Karpas-422 (cell line): ENCODE measurements around the gene L1CAM. TPM values are rescaled to one million over a fixed set of nuclear protein-coding genes. Genes with fewer than 3 reads are reported as not detected.

ENCODE experiments used
- DNase-seq: peaks from one replicate; pipeline ENCODE4 v3.0.0-alpha.2; 2015
- H2AFZ ChIP-seq: fragments of 200-600 bp; sonication (generic); 2 replicates; pipeline ENCODE4 v1.6.1; 2014; ENCODE audit warnings: antibody characterized with exemption, low read length, mixed read lengths
- H3K27ac ChIP-seq: fragments of 200-600 bp; sonication (generic); 2 replicates; pipeline ENCODE4 v1.5.1; 2014; ENCODE audit warnings: mild to moderate bottlenecking, low read length, moderate library complexity
- H3K27me3 ChIP-seq: fragments of 200-600 bp; sonication (generic); 2 replicates; pipeline ENCODE4 v1.6.1; 2014; ENCODE audit warnings: low read length, mixed read lengths
- H3K36me3 ChIP-seq: fragments of 200-600 bp; sonication (generic); 2 replicates; pipeline ENCODE4 v1.6.1; 2014; ENCODE audit warnings: low read length, mixed read lengths; ENCODE audit not compliant: insufficient read depth
- H3K4me1 ChIP-seq: fragments of 200-600 bp; sonication (generic); 2 replicates; pipeline ENCODE4 v1.6.1; 2014; ENCODE audit warnings: mild to moderate bottlenecking, low read length, mixed read lengths
- H3K4me2 ChIP-seq: fragments of 200-600 bp; sonication (generic); 2 replicates; pipeline ENCODE4 v1.6.1; 2014; ENCODE audit warnings: low read length, low read depth, mild to moderate bottlenecking; ENCODE audit not compliant: poor library complexity, severe bottlenecking
- H3K4me3 ChIP-seq: fragments of 200-600 bp; sonication (generic); 2 replicates; pipeline ENCODE4 v1.5.1; 2014; ENCODE audit warnings: mild to moderate bottlenecking, antibody characterized with exemption, low read length, mixed read lengths
- H3K79me2 ChIP-seq: fragments of 200-600 bp; sonication (generic); 2 replicates; pipeline ENCODE4 v1.6.1; 2014; ENCODE audit warnings: mild to moderate bottlenecking, low read length, mixed read lengths
- H3K9ac ChIP-seq: fragments of 200-600 bp; sonication (generic); 2 replicates; pipeline ENCODE4 v1.6.0; 2014; ENCODE audit warnings: low read length
- H3K9me2 ChIP-seq: fragments of 200-600 bp; sonication (generic), shearing (Covaris generic); replicated peaks from 2 replicates; pipeline ENCODE4 v1.6.0; 2014; ENCODE audit warnings: mild to moderate bottlenecking, low read length, moderate library complexity; ENCODE audit not compliant: insufficient read depth
- H3K9me3 ChIP-seq: fragments of 300-700, 200-600 bp; sonication (generic); 2 replicates; pipeline ENCODE4 v1.6.1; 2014; ENCODE audit warnings: low read length, mixed read lengths
- H4K20me1 ChIP-seq: fragments of 200-600 bp; sonication (generic); 2 replicates; pipeline ENCODE4 v1.6.1; 2014; ENCODE audit warnings: mild to moderate bottlenecking, antibody characterized with exemption, low read length, low read depth; ENCODE audit not compliant: insufficient read depth
- total RNA-seq: library from RNA; depleted of rRNA; stranded (reverse); fragments of >200 nt; shearing (Covaris generic); gene quantifications from 2 replicates; pipeline ENCODE4 v1.2.3, GENCODE V29; 2014; ENCODE audit warnings: low replicate concordance

L1CAM gene
- total RNA-seq, 1 experiment from 2014 or later, result not detected

DNA sequence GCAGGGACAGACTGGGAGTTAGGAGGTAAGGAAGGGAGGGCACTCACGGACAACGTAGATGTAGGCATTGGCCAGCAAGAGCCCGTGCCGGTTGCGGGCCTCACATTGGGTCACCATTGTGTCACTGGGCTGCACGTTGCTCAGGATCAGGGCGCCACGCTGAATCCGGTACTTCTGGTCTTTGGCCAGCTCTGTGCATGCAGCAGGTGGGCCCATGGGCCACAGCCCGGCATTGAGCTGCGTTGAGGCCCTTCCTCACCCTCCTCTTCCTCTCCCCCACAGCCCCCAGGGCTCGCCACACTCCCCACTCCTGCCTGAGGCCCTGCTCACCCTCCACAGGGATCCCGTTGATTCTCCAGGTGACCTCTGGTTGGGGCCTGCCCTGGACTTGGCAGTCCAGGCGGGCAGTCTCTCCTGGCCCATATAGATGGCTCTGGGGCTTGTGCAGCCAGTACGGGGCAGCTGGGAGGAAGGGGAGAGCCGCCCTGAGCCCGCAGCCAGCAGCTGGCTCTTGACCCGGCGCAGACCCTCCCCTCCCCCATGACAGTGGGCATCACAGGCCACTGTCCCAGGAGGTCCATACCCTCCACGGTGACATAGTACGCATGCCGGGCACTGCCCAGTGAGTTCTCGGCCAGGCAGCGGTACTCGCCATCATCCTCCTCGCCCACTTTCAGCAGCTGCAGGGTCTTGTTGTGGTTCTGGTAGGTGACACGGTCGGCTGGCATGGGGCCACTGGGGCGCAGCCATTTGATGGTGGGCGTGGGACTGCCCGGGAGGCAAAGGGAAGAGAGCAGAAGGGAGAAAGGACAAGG, 16.3 kb downstream of the L1CAM start:
- H3K79me2 ChIP-seq, result no peaks in the 10 kb centered on the region
- H3K27me3 ChIP-seq, result no peaks in the 10 kb centered on the region
- no peaks in the 10 kb centered on the region for H4K20me1 ChIP-seq
- H3K9me3 ChIP-seq, result no peaks in the 10 kb centered on the region
- no peak overlapping the region for H3K4me2 ChIP-seq
- H3K4me1 ChIP-seq, result no peaks in the 10 kb centered on the region
- no peaks in the 10 kb centered on the region for H3K36me3 ChIP-seq
- DNase-seq, result no peak
- H3K4me3 ChIP-seq, result no peak overlapping the region
- H3K9me2 ChIP-seq, result no peaks in the 10 kb centered on the region
- H3K9ac ChIP-seq, result no peak overlapping the region
- H3K27ac ChIP-seq, result no peak overlapping the region
- H2AFZ ChIP-seq, result no peak overlapping the region

DNA sequence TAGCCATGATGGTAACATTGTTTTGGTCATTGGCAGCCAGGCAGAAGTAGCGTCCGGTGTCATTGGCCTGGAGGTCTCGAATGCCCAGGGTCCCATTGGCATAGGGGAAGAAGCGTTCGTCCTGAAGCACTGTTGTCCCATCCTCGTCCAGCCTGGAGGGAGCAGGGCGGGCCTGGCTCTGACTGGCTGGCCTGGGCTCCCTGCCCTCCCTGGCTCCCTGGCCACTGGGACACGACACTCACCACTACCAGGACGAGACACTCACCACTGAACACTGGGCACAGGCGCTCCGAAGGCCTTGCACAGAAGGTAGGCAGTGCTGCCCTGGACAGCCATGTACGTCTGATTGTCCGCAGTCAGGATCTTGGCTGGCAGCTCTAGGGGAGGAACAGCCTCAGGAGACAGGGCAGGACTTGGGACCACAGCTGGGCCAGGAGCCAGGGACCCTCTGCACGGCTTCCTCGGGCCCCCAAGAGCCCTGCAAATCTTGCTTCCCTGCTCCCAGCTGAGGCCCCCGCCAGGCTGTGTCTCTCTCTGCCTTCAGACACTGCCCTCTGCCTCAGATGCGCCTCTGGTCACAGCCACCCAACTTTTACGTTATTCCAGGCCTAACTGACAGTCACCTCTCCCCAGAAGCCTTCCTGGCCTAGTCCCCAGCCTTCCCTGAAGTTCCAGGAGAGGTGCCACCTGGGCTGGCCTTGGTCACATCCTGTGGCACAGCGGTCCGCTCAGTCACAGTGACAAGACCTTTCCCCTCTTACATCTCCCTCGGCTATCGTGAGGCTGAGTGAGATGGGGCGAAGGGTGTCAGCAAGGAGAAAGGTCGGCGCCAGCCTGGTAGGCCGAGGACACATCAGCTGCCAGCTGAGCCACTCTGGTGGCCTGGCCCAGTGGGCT, 17.1 kb downstream of the L1CAM start:
- no peak for DNase-seq
- no peaks in the 10 kb centered on the region for H3K79me2 ChIP-seq
- no peaks in the 10 kb centered on the region for H3K9me3 ChIP-seq
- no peaks in the 10 kb centered on the region for H3K27me3 ChIP-seq
- H3K4me3 ChIP-seq, result no peak overlapping the region
- H3K36me3 ChIP-seq, result no peaks in the 10 kb centered on the region
- H3K9ac ChIP-seq, result no peak overlapping the region
- H3K4me1 ChIP-seq, result no peaks in the 10 kb centered on the region
- H3K27ac ChIP-seq, result no peak overlapping the region
- H4K20me1 ChIP-seq, result no peaks in the 10 kb centered on the region
- no peak overlapping the region for H3K4me2 ChIP-seq
- H2AFZ ChIP-seq, result no peak overlapping the region
- no peaks in the 10 kb centered on the region for H3K9me2 ChIP-seq

DNA sequence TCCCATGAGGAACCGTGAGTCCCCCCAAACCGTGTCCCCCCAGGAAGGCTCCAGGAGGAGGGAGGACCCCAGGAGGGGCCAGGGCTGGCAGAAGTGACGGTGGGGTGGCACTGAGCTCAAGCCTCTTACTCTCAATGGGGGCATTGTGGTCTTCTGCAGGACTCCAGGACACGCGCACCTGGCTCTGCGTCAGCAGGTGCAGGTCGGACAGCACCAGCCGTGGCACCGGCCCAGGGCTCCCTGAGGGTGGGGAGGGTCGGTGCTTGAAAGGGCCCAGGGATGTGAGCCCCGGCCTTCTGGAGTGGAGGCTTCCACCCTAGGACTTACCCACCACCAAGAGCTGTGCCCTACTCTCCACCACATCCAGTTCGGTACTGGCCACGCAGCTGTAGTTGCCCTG, 18.3 kb downstream of the L1CAM start:
- H3K9me3 ChIP-seq, result no peaks in the 10 kb centered on the region
- H3K27me3 ChIP-seq, result no peaks in the 10 kb centered on the region
- H3K36me3 ChIP-seq, result no peaks in the 10 kb centered on the region
- no peak overlapping the region for H2AFZ ChIP-seq
- H3K79me2 ChIP-seq, result no peaks in the 10 kb centered on the region
- no peak overlapping the region for H3K27ac ChIP-seq
- H3K9me2 ChIP-seq, result no peaks in the 10 kb centered on the region
- no peaks in the 10 kb centered on the region for H4K20me1 ChIP-seq
- H3K4me2 ChIP-seq, result no peak overlapping the region
- no peak overlapping the region for H3K9ac ChIP-seq
- H3K4me3 ChIP-seq, result no peak overlapping the region
- no peak for DNase-seq
- H3K4me1 ChIP-seq, result no peaks in the 10 kb centered on the region

DNA sequence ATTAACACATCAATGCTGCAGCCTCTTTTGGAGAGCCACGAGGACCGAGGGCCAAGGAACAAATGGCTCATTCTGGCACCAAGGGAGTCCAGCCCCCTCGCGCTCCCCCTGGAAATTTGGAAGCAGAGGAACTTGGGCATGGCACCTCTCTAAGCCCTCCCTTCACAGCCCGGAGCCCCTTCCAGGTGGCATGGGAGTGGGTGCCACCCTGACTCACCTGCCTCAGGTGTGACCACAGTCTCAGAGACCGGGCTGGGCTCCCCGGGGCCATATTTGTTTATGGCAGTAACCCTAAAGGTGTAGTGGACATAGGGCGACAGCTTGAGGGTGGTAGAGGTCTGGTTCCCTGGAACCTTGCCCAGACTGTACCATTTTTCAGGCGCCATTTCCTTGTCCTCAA, 18.8 kb downstream of the L1CAM start:
- H3K9ac ChIP-seq, result no peak overlapping the region
- H3K27me3 ChIP-seq, result no peaks in the 10 kb centered on the region
- no peaks in the 10 kb centered on the region for H3K9me3 ChIP-seq
- H3K4me2 ChIP-seq, result no peak overlapping the region
- no peak overlapping the region for H2AFZ ChIP-seq
- no peaks in the 10 kb centered on the region for H3K9me2 ChIP-seq
- H4K20me1 ChIP-seq, result no peaks in the 10 kb centered on the region
- no peak overlapping the region for H3K27ac ChIP-seq
- no peaks in the 10 kb centered on the region for H3K36me3 ChIP-seq
- DNase-seq, result no peak
- H3K4me1 ChIP-seq, result no peaks in the 10 kb centered on the region
- H3K4me3 ChIP-seq, result no peak overlapping the region
- no peaks in the 10 kb centered on the region for H3K79me2 ChIP-seq

DNA sequence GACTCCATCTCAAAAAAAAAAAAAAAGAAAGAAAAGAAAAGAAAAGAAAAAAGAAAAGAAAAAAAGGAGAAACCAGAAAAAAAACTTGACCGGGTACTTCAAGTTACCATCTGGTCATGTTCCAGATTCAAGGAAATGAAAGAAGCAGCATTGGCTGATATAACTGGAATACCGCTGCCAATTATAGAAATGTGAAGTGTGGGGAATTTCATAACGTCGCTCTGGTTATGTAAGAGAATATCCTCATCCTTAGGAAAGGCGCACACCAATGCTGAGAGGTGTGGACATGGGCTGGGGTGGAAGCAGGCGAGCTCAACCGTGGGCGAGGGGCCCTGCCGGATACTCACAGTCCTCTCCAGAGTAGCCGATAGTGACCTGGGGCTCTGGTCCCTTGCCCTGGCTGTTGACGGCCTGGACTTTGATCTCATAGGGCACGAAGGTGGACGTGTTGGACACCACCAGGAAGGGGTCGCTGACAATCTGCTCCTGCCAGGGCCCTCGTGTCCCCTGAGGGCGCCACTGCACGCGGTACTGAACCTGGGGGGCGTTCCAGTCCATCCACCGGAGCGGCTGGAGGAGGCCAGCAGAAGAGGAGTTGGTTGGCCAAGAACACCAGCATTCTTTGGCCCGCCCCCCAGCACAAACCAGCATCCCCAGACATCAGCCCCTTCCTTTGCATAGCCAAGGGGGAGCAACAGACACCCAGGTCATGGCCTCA, 19.5 kb downstream of the L1CAM start:
- Histone ChIP-seq H3K9me2 (no peaks in the 10 kb centered on the region), H2AFZ (no peak overlapping the region), H3K27me3 (no peaks in the 10 kb centered on the region), H4K20me1 (no peaks in the 10 kb centered on the region), H3K4me2 (no peak overlapping the region), H3K79me2 (no peaks in the 10 kb centered on the region), H3K36me3 (no peaks in the 10 kb centered on the region), H3K4me1 (no peaks in the 10 kb centered on the region), H3K4me3 (no peak overlapping the region), H3K9me3 (no peaks in the 10 kb centered on the region), H3K9ac (no peak overlapping the region), H3K27ac (no peak overlapping the region)
- DNase-seq, result no peak

DNA sequence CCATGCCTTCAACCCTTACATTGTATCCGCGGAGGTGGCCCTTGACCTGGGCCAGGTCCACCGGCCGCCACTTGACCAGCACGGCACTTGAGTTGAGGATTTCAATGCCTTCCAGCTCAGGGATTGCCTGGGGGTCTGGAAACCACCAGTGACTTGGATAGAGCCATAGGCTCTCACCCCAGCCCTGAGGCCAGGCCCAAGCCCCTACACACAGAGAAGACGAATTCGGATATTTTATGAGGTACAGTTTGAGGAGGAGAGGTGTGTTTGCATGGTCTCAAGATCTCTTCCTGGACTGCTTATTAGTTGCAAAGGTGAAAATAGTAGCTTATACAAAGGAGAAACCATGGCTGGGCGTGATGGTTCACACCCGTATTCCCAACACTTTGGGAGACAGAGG, 20.3 kb downstream of the L1CAM start:
- Histone ChIP-seq H3K27me3 (no peaks in the 10 kb centered on the region), H3K9me3 (no peaks in the 10 kb centered on the region), H3K9ac (no peak overlapping the region), H4K20me1 (no peaks in the 10 kb centered on the region), H3K4me1 (no peaks in the 10 kb centered on the region), H3K4me3 (no peak overlapping the region), H3K9me2 (no peaks in the 10 kb centered on the region), H3K4me2 (no peak overlapping the region), H3K27ac (no peak overlapping the region), H2AFZ (no peak overlapping the region), H3K36me3 (no peaks in the 10 kb centered on the region), H3K79me2 (no peaks in the 10 kb centered on the region)
- no peak for DNase-seq

DNA sequence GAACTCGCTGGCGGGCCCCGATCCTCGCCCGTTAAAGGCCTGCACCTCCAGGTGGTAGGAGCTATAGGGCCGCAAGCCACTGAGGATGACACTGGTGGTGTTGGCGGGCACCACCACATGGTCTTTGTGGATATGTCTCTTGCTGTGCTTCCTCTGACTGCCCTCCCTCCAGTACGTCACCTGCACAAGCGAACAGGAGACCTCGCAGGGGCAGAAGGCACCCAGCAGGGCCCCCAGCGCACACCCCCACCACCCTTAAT, 20.7 kb downstream of the L1CAM start:
- H3K4me1 ChIP-seq, result no peaks in the 10 kb centered on the region
- no peaks in the 10 kb centered on the region for H4K20me1 ChIP-seq
- H3K79me2 ChIP-seq, result no peaks in the 10 kb centered on the region
- DNase-seq, result no peak
- H3K27me3 ChIP-seq, result no peaks in the 10 kb centered on the region
- H3K4me3 ChIP-seq, result no peak overlapping the region
- no peaks in the 10 kb centered on the region for H3K9me3 ChIP-seq
- no peak overlapping the region for H3K9ac ChIP-seq
- H3K9me2 ChIP-seq, result no peaks in the 10 kb centered on the region
- no peak overlapping the region for H3K4me2 ChIP-seq
- H3K36me3 ChIP-seq, result no peaks in the 10 kb centered on the region
- H2AFZ ChIP-seq, result no peak overlapping the region
- no peak overlapping the region for H3K27ac ChIP-seq
